H9 (cell line): ENCODE results near the gene ZNF747. TPM values are rescaled to one million over a fixed set of nuclear protein-coding genes. Genes with fewer than 3 reads are reported as not detected.

Experiments used
- DNase-seq: peaks from one replicate; pipeline ENCODE4 v3.0.0-alpha.2; 2017
- H2AFZ ChIP-seq: one replicate; pipeline ENCODE4 v1.6.1; 2013; ENCODE audit warnings: mild to moderate bottlenecking, low read length, control low read depth, moderate library complexity
- H2AK5ac ChIP-seq: 2 replicates; pipeline ENCODE4 v1.6.1; 2013; ENCODE audit warnings: low read length, control low read depth, mixed read lengths; ENCODE audit not compliant: insufficient read length
- H2BK120ac ChIP-seq: one replicate; pipeline ENCODE4 v1.6.1; 2013; ENCODE audit warnings: low read depth, mild to moderate bottlenecking, low read length, control low read depth, inconsistent platforms; ENCODE audit not compliant: poor library complexity, severe bottlenecking
- H2BK12ac ChIP-seq: 2 replicates; pipeline ENCODE4 v1.6.1; 2013; ENCODE audit warnings: low read length, control low read depth, mixed read lengths, low read depth; ENCODE audit not compliant: insufficient read length
- H2BK15ac ChIP-seq: 2 replicates; pipeline ENCODE4 v1.6.1; 2013; ENCODE audit warnings: low read depth, low read length, control low read depth
- H2BK20ac ChIP-seq: one replicate; pipeline ENCODE4 v1.6.1; 2013; ENCODE audit warnings: low read depth, mild to moderate bottlenecking, low read length, control low read depth, inconsistent platforms; ENCODE audit not compliant: poor library complexity, severe bottlenecking
- H2BK5ac ChIP-seq: 2 replicates; pipeline ENCODE4 v1.6.1; 2013; ENCODE audit warnings: low read length, control low read depth, mixed read lengths; ENCODE audit not compliant: insufficient read length
- H3K14ac ChIP-seq: 2 replicates; pipeline ENCODE4 v1.6.1; 2013; ENCODE audit warnings: low read length, control low read depth; ENCODE audit not compliant: insufficient read depth
- H3K18ac ChIP-seq: 2 replicates; pipeline ENCODE4 v1.6.1; 2013; ENCODE audit warnings: low read depth, mild to moderate bottlenecking, mixed read lengths, low read length, control low read depth; ENCODE audit not compliant: insufficient read length
- H3K23ac ChIP-seq: 2 replicates; pipeline ENCODE4 v1.6.1; 2013; ENCODE audit warnings: low read length, control low read depth, mixed read lengths, low read depth; ENCODE audit not compliant: insufficient read length
- H3K23me2 ChIP-seq: 2 replicates; pipeline ENCODE4 v1.6.1; 2013; ENCODE audit warnings: low read depth, mild to moderate bottlenecking, mixed read lengths, low read length, control low read depth; ENCODE audit not compliant: insufficient read length, poor library complexity, severe bottlenecking
- H3K27ac ChIP-seq: 2 replicates; pipeline ENCODE4 v1.5.1; 2013; ENCODE audit warnings: low read length, control low read depth, mixed read lengths, low read depth; ENCODE audit not compliant: insufficient read length
- H3K27me3 ChIP-seq: 2 replicates; pipeline ENCODE4 v1.6.1; 2013; ENCODE audit warnings: low read length, control low read depth, inconsistent platforms; ENCODE audit not compliant: insufficient read depth
- H3K4ac ChIP-seq: 2 replicates; pipeline ENCODE4 v1.6.1; 2013; ENCODE audit warnings: low read depth, mild to moderate bottlenecking, control low read depth, inconsistent platforms, low read length, moderate library complexity
- H3K4me1 ChIP-seq: 2 replicates; pipeline ENCODE4 v1.6.1; 2013; ENCODE audit warnings: low read length, control low read depth, inconsistent platforms; ENCODE audit not compliant: insufficient read depth
- H3K4me2 ChIP-seq: 2 replicates; pipeline ENCODE4 v1.6.1; 2013; ENCODE audit warnings: low read length, control low read depth, mixed read lengths; ENCODE audit not compliant: insufficient read length, insufficient read depth
- H3K56ac ChIP-seq: 2 replicates; pipeline ENCODE4 v1.6.1; 2013; ENCODE audit warnings: low read depth, mild to moderate bottlenecking, mixed read lengths, low read length, control low read depth; ENCODE audit not compliant: insufficient read length
- H3K79me1 ChIP-seq: 2 replicates; pipeline ENCODE4 v1.6.1; 2013; ENCODE audit warnings: low read depth, mild to moderate bottlenecking, moderate library complexity, low read length, control low read depth, inconsistent platforms; ENCODE audit not compliant: insufficient read depth, poor library complexity, severe bottlenecking
- H3K79me2 ChIP-seq: 2 replicates; pipeline ENCODE4 v1.6.1; 2013; ENCODE audit warnings: low read length, control low read depth, inconsistent platforms; ENCODE audit not compliant: insufficient read depth
- H3K9ac ChIP-seq: 2 replicates; pipeline ENCODE4 v1.6.1; 2013; ENCODE audit warnings: low read length, control low read depth, mixed read lengths; ENCODE audit not compliant: insufficient read length; ENCODE audit errors: extremely low read depth
- H3K9me3 ChIP-seq: one replicate; pipeline ENCODE4 v1.6.1; 2013; ENCODE audit warnings: low read depth, low read length, inconsistent platforms; ENCODE audit not compliant: control insufficient read depth
- H3T11ph ChIP-seq: one replicate; pipeline ENCODE4 v1.6.1; 2013; ENCODE audit warnings: mild to moderate bottlenecking, low read length, control low read depth, inconsistent platforms
- H4K20me1 ChIP-seq: one replicate; pipeline ENCODE4 v1.6.1; 2013; ENCODE audit not compliant: control insufficient read depth, insufficient read length, insufficient read depth
- H4K5ac ChIP-seq: 2 replicates; pipeline ENCODE4 v1.6.1; 2013; ENCODE audit warnings: low read depth, mild to moderate bottlenecking, mixed read lengths, low read length, control low read depth; ENCODE audit not compliant: insufficient read length
- H4K8ac ChIP-seq: replicated peaks from 2 replicates; pipeline ENCODE4 v1.6.1; 2013; ENCODE audit warnings: low read length, control low read depth, mixed read lengths, low read depth; ENCODE audit not compliant: insufficient read length
- H4K91ac ChIP-seq: 2 replicates; pipeline ENCODE4 v1.6.1; 2013; ENCODE audit warnings: low read depth, mild to moderate bottlenecking, moderate library complexity, mixed read lengths, low read length, control low read depth; ENCODE audit not compliant: insufficient read length
- H3K27ac Mint-ChIP-seq, 3 experiments: 2 replicates in 2 of 3; 3 replicates in 1 of 3; pipeline ENCODE4 v1.8.0; 2020 to 2021; ENCODE audit warnings: mixed read lengths in 3 of 3, mild to moderate bottlenecking in 1 of 3, moderate library complexity in 1 of 3
- H3K27me3 Mint-ChIP-seq: 2 replicates; pipeline ENCODE4 v1.8.0; 2021; ENCODE audit warnings: low read depth, mild to moderate bottlenecking, moderate library complexity, mixed read lengths
- H3K36me3 Mint-ChIP-seq, 3 experiments: 2 replicates in 2 of 3; 3 replicates in 1 of 3; pipeline ENCODE4 v1.8.0; 2020 to 2021; ENCODE audit warnings: low read depth in 3 of 3, mixed read lengths in 3 of 3; ENCODE audit not compliant: insufficient read depth in 1 of 3
- H3K4me1 Mint-ChIP-seq, 2 experiments: 2 replicates each; pipeline ENCODE4 v1.8.0; 2020; ENCODE audit warnings: mixed read lengths in 2 of 2
- H3K4me3 Mint-ChIP-seq, 2 experiments: 2 replicates in 1 of 2; 3 replicates in 1 of 2; pipeline ENCODE4 v1.8.0; 2020 to 2021; ENCODE audit warnings: mild to moderate bottlenecking in 2 of 2, mixed read lengths in 2 of 2, moderate library complexity in 1 of 2
- H3K9me3 Mint-ChIP-seq, 2 experiments: 2 replicates in 1 of 2; 3 replicates in 1 of 2; pipeline ENCODE4 v1.8.0; 2020; ENCODE audit warnings: mild to moderate bottlenecking in 2 of 2, mixed read lengths in 2 of 2, moderate library complexity in 1 of 2
- WGBS: extraction: QIAGEN DNeasy Blood & Tissue Kit; methylation state at CpG from one replicate; pipeline ENCODE4 v1.1.7; 2013; ENCODE audit warnings: missing lambda C conversion rate, low lambda C conversion rate, mixed read lengths; ENCODE audit not compliant: insufficient read length; ENCODE audit errors: extremely low coverage; 5-methylcytosine and 5-hydroxymethylcytosine counted together
- total RNA-seq: library from RNA; stranded (reverse); gene quantifications from 2 replicates; pipeline ENCODE4 v1.2.1, GENCODE V29; 2021
- TF ChIP-seq, protein P1 (sequence below): fragments of 200-600 bp; sonication (generic); conservative IDR thresholded peaks from 3 replicates; pipeline ENCODE4 v1.8.0; 2021; ENCODE audit warnings: antibody characterized with exemption, mild to moderate bottlenecking

The ZNF747 gene
- total RNA-seq, 1 experiment from 2014 or later, result 18.4 TPM

DNA sequence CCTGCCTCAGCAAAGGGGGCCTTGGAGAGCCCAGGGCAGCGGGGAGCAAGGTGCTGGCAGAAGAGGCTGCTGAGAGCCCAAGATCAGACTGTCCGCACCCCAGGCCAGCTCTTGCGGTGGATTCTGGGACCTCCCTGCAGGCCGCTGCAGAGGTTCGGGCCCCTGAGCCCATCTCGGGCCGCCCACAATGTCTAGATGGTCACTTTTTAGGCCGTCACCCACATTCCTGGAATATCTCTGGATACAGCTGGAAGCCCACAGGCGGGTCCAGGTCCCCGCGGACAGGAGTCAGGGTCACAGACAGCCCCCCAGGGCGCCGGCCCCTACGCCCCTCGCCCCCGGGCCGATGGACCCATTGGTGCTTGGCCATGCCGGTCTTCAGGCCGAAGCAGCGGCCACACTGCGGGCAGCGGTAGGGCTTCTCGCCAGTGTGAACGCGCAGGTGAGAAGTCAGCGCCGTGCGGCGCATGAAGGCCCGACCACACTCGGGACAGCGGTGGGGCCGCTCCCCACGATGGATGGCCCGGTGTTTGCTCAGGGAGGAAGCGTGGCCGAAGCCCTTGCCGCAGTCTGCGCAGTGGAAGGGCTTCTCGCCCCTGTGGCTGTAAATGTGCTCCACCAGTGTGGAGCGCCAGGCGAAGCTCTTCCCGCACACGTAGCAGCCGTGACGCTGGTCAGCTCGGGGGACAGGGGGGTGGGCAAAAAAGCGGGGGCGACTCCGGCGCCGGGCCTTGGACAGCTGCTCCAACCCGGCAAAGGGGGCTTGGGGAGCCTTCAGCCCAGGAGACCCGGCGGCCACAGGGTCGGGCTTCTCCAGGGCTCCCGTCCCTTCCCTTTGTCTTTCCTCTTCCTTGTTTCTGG is 2.1 kb downstream of the ZNF747 start:
- Mint-ChIP-seq H3K27ac (peak overlapping the region in 1 of 3 experiments; percentile 92; a peak in 2 of 7 replicates), H3K4me3 (no peak overlapping the region)

More for the DNA sequence above, 2.1 kb downstream of the ZNF747 start:
- no peaks in the 10 kb centered on the region for H3K27me3 Mint-ChIP-seq
- H2BK5ac ChIP-seq, result no peak overlapping the region
- H3K79me2 ChIP-seq, result no peaks in the 10 kb centered on the region
- peaks cover 2% of the 10 kb centered on the region; the same call in 1 of the 2 replicates for H3K4me1 ChIP-seq
- H3K18ac ChIP-seq, result no peak overlapping the region
- no peak overlapping the region for H4K5ac ChIP-seq
- H3K4me1 Mint-ChIP-seq, result peaks cover 34% of the 10 kb centered on the region in 2 experiments
- H4K91ac ChIP-seq, result no peak overlapping the region
- H3K27me3 ChIP-seq, result no peaks in the 10 kb centered on the region
- H3K36me3 Mint-ChIP-seq, result peaks cover 12 to 29% (median 19%) of the 10 kb centered on the region in 3 experiments; a peak in 6 of 7 replicates
- no peak overlapping the region for H2BK12ac ChIP-seq
- no peak overlapping the region for H2BK120ac ChIP-seq
- H3K14ac ChIP-seq, result no peak overlapping the region
- no peak overlapping the region for H2AK5ac ChIP-seq
- no peaks in the 10 kb centered on the region; a peak in 1 of 5 replicates for H3K9me3 Mint-ChIP-seq
- no peaks in the 10 kb centered on the region for H3K79me1 ChIP-seq
- no peak overlapping the region for H2AFZ ChIP-seq
- no peak overlapping the region for H3K9ac ChIP-seq
- H4K8ac ChIP-seq, result no peak overlapping the region
- no peak overlapping the region for H2BK20ac ChIP-seq
- H3T11ph ChIP-seq, result no peak overlapping the region
- no peak overlapping the region for H3K23ac ChIP-seq
- H3K23me2 ChIP-seq, result peaks cover 25% of the 10 kb centered on the region
- H4K20me1 ChIP-seq, result no peaks in the 10 kb centered on the region
- H3K4me2 ChIP-seq, result no peak overlapping the region
- H3K9me3 ChIP-seq, result no peaks in the 10 kb centered on the region
- H3K27ac ChIP-seq, result no peak overlapping the region
- no peak overlapping the region for H3K56ac ChIP-seq
- H2BK15ac ChIP-seq, result no peak overlapping the region
- TF ChIP-seq, protein P1, sequence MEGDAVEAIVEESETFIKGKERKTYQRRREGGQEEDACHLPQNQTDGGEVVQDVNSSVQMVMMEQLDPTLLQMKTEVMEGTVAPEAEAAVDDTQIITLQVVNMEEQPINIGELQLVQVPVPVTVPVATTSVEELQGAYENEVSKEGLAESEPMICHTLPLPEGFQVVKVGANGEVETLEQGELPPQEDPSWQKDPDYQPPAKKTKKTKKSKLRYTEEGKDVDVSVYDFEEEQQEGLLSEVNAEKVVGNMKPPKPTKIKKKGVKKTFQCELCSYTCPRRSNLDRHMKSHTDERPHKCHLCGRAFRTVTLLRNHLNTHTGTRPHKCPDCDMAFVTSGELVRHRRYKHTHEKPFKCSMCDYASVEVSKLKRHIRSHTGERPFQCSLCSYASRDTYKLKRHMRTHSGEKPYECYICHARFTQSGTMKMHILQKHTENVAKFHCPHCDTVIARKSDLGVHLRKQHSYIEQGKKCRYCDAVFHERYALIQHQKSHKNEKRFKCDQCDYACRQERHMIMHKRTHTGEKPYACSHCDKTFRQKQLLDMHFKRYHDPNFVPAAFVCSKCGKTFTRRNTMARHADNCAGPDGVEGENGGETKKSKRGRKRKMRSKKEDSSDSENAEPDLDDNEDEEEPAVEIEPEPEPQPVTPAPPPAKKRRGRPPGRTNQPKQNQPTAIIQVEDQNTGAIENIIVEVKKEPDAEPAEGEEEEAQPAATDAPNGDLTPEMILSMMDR, result no peak
- no CpG with 5 or more reads among the region's 57 CpGs for WGBS
- H3K4ac ChIP-seq, result no peak overlapping the region
- DNase-seq, result no peak
